ENCODE results near the gene THBD.

DNA sequence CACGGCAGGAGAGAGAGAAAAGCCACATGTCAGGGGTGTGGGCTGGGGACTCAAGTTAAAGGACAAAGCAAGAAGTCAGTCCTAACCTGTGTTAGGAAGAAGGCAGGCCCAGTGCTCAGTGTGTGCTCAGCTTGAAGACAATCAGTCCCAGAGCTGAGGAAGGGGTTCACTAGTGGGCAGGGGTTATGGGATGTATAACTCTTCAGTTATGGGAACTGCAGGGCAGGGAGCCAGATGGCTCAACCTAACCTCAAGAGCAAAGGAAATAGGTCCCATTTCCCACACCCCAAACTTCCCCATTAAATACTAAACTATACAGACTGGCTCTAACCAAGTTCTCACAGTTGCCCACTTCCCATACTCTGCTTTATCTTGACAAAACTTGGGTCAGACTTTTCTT lies 21.8 kb downstream of the THBD start:
- TF ChIP-seq, protein P1, sequence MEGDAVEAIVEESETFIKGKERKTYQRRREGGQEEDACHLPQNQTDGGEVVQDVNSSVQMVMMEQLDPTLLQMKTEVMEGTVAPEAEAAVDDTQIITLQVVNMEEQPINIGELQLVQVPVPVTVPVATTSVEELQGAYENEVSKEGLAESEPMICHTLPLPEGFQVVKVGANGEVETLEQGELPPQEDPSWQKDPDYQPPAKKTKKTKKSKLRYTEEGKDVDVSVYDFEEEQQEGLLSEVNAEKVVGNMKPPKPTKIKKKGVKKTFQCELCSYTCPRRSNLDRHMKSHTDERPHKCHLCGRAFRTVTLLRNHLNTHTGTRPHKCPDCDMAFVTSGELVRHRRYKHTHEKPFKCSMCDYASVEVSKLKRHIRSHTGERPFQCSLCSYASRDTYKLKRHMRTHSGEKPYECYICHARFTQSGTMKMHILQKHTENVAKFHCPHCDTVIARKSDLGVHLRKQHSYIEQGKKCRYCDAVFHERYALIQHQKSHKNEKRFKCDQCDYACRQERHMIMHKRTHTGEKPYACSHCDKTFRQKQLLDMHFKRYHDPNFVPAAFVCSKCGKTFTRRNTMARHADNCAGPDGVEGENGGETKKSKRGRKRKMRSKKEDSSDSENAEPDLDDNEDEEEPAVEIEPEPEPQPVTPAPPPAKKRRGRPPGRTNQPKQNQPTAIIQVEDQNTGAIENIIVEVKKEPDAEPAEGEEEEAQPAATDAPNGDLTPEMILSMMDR (IDR thresholded peaks at IDR 0.05), result no peak
- TF ChIP-seq POLR2A (IDR thresholded peaks at IDR 0.05), result no peak
- TF ChIP-seq POLR2AphosphoS5 (IDR thresholded peaks at IDR 0.05), result no peak

Data from prostate gland (tissue), 2 donors.